HepG2 (cell line): ENCODE results near the gene RCC1. TPM values are rescaled to one million over a fixed set of nuclear protein-coding genes. Genes with fewer than 3 reads are reported as not detected.

ENCODE experiments used
- CHCHD3 ChIP-seq: sonication (generic); formaldehyde crosslinking; IDR thresholded peaks from 2 replicates; pipeline ENCODE4 v1.8.0; 2022; ENCODE audit warnings: mild to moderate bottlenecking, missing genetic modification reagents, moderate library complexity
- HIC2 ChIP-seq: sonication (generic); formaldehyde crosslinking; IDR thresholded peaks from 2 replicates; pipeline ENCODE4 v1.9.0; 2022; ENCODE audit warnings: low read depth, missing genetic modification reagents
- HNF4A ChIP-seq: sonication (generic); formaldehyde crosslinking; IDR thresholded peaks from 2 replicates; pipeline ENCODE4 v1.4.0; 2020; ENCODE audit warnings: missing genetic modification reagents
- KDM2A ChIP-seq: sonication (generic); formaldehyde crosslinking; IDR thresholded peaks from 2 replicates; pipeline ENCODE4 v1.4.0; 2020; ENCODE audit warnings: low read depth, missing genetic modification reagents, borderline replicate concordance
- KMT2B ChIP-seq: IDR thresholded peaks from 2 replicates; pipeline ENCODE4 v1.6.1; 2016; ENCODE audit warnings: missing genetic modification reagents, missing compliant biosample characterization
- LBX2 ChIP-seq: sonication (generic); formaldehyde crosslinking; IDR thresholded peaks from 2 replicates; pipeline ENCODE4 v1.5.0; 2020; ENCODE audit warnings: missing genetic modification reagents, mild to moderate bottlenecking, borderline replicate concordance
- MIER3 ChIP-seq: IDR thresholded peaks from 2 replicates; pipeline ENCODE4 v1.6.1; 2016; ENCODE audit warnings: missing compliant biosample characterization, borderline replicate concordance
- POGZ ChIP-seq: sonication (generic); formaldehyde crosslinking; IDR thresholded peaks from 2 replicates; pipeline ENCODE4 v1.4.0; 2020; ENCODE audit warnings: mild to moderate bottlenecking, missing genetic modification reagents
- SP2 ChIP-seq: sonication (generic); formaldehyde crosslinking; IDR thresholded peaks from 2 replicates; pipeline ENCODE4 v1.5.1; 2020; ENCODE audit warnings: mild to moderate bottlenecking, missing genetic modification reagents
- ZFP91 ChIP-seq: sonication (generic); formaldehyde crosslinking; IDR thresholded peaks from 2 replicates; pipeline ENCODE4 v1.9.0; 2022; ENCODE audit warnings: missing genetic modification reagents, mild to moderate bottlenecking, borderline replicate concordance
- ZNF382 ChIP-seq: sonication (generic); formaldehyde crosslinking; IDR thresholded peaks from 2 replicates; pipeline ENCODE4 v1.5.0; 2020; ENCODE audit warnings: missing genetic modification reagents, mild to moderate bottlenecking, borderline replicate concordance
- ZNF605 ChIP-seq: sonication (generic); formaldehyde crosslinking; IDR thresholded peaks from 2 replicates; pipeline ENCODE4 v1.8.0; 2022; ENCODE audit warnings: mild to moderate bottlenecking, missing genetic modification reagents
- polyA plus RNA-seq, 8 experiments: library from polyadenylated mRNA; depleted of rRNA in 3 of 8; stranded (reverse) in 7 of 8; unstranded in 1 of 8; fragments of >200 nt; fragmentation: Illumina TruSeq in 4 of 8; extraction: Trizol in 4 of 8; gene quantifications; 2 replicates each; pipeline versions ENCODE4 v1.2.1 to v1.2.3, GENCODE V29; 2011 to 2016; ENCODE audit warnings: low read depth in 4 of 8, missing spikeins in 1 of 8, mixed read lengths in 1 of 8; ENCODE audit not compliant: insufficient read depth in 1 of 8
- total RNA-seq, 5 experiments: library from RNA; depleted of rRNA; stranded (reverse); fragments of >200 nt; fragmentation: Illumina TruSeq; extraction: Trizol; gene quantifications; 2 replicates each; pipeline ENCODE4 v1.2.3, GENCODE V29; 2016; ENCODE audit warnings: low read depth in 1 of 5
- TF ChIP-seq, protein P1 (sequence below): sonication (generic); formaldehyde crosslinking; IDR thresholded peaks from 2 replicates; pipeline ENCODE4 v1.5.1; 2020; ENCODE audit warnings: missing genetic modification reagents, mild to moderate bottlenecking, borderline replicate concordance
- TF ChIP-seq, protein P2 (sequence below): IDR thresholded peaks from 2 replicates; pipeline ENCODE4 v1.6.1; 2016; ENCODE audit warnings: mild to moderate bottlenecking
- TF ChIP-seq, protein P3 (sequence below), 2 experiments: sonication (generic) in 1 of 2; formaldehyde crosslinking in 1 of 2; IDR thresholded peaks; 2 replicates each; pipeline versions ENCODE4 v1.4.0 to v1.6.1; 2018 to 2020; ENCODE audit warnings: missing genetic modification reagents in 2 of 2, borderline replicate concordance in 1 of 2, low read depth in 1 of 2, mild to moderate bottlenecking in 1 of 2, missing biosample characterization in 1 of 2

Gene RCC1
- total and polyA plus RNA-seq, 2 of the 13 experiments (the other 11 are each of a cell fraction or from before 2014, with no cell fraction given), result 47.2 to 80.8 TPM

- TF ChIP-seq, protein P1, sequence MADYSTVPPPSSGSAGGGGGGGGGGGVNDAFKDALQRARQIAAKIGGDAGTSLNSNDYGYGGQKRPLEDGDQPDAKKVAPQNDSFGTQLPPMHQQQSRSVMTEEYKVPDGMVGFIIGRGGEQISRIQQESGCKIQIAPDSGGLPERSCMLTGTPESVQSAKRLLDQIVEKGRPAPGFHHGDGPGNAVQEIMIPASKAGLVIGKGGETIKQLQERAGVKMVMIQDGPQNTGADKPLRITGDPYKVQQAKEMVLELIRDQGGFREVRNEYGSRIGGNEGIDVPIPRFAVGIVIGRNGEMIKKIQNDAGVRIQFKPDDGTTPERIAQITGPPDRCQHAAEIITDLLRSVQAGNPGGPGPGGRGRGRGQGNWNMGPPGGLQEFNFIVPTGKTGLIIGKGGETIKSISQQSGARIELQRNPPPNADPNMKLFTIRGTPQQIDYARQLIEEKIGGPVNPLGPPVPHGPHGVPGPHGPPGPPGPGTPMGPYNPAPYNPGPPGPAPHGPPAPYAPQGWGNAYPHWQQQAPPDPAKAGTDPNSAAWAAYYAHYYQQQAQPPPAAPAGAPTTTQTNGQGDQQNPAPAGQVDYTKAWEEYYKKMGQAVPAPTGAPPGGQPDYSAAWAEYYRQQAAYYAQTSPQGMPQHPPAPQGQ (CRISPR knock-in tag), result no peak
- no peak for TF ChIP-seq ZNF605 (CRISPR knock-in tag)
- TF ChIP-seq ZNF382, result no peak
- TF ChIP-seq KMT2B (CRISPR knock-in tag), result no peak
- no peak for TF ChIP-seq POGZ
- TF ChIP-seq MIER3 (CRISPR knock-in tag), result no peak
- no peak for TF ChIP-seq HNF4A
- no peak for TF ChIP-seq CHCHD3 (CRISPR knock-in tag)
- TF ChIP-seq, protein P2, sequence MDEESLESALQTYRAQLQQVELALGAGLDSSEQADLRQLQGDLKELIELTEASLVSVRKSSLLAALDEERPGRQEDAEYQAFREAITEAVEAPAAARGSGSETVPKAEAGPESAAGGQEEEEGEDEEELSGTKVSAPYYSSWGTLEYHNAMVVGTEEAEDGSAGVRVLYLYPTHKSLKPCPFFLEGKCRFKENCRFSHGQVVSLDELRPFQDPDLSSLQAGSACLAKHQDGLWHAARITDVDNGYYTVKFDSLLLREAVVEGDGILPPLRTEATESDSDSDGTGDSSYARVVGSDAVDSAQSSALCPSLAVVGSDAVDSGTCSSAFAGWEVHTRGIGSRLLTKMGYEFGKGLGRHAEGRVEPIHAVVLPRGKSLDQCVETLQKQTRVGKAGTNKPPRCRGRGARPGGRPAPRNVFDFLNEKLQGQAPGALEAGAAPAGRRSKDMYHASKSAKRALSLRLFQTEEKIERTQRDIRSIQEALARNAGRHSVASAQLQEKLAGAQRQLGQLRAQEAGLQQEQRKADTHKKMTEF (CRISPR knock-in tag), result no peak
- TF ChIP-seq LBX2 (CRISPR knock-in tag), result no peak
- TF ChIP-seq SP2, result no peak
- 0 out of 2 replicates have a peak, but pooled peaks have one; percentile 9 for TF ChIP-seq ZFP91 (CRISPR knock-in tag)
- TF ChIP-seq KDM2A (CRISPR knock-in tag), result no peak
- TF ChIP-seq HIC2 (CRISPR knock-in tag), result no peak
- TF ChIP-seq, protein P3, sequence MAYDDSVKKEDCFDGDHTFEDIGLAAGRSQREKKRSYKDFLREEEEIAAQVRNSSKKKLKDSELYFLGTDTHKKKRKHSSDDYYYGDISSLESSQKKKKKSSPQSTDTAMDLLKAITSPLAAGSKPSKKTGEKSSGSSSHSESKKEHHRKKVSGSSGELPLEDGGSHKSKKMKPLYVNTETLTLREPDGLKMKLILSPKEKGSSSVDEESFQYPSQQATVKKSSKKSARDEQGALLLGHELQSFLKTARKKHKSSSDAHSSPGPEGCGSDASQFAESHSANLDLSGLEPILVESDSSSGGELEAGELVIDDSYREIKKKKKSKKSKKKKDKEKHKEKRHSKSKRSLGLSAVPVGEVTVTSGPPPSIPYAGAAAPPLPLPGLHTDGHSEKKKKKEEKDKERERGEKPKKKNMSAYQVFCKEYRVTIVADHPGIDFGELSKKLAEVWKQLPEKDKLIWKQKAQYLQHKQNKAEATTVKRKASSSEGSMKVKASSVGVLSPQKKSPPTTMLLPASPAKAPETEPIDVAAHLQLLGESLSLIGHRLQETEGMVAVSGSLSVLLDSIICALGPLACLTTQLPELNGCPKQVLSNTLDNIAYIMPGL (CRISPR knock-in tag; IDR thresholded peaks at IDR 0.05; ENCODE audit: borderline replicate concordance in 1 of 2, low read depth in 1 of 2), result peak in 1 of 2 experiments; percentile 14; a peak in 2 of 4 replicates
These were observed 2.0 kb downstream of the RCC1 start (continued) for GRCh38 chr1:28507646-28508434.
